PC-3 (cell line): Measurements from ENCODE around the gene ASPRV1. TPM values are rescaled to one million over a fixed set of nuclear protein-coding genes. Genes with fewer than 3 reads are reported as not detected.

Experiments used
- ATAC-seq: fragments of 200-7000 bp; cut with Tn5 transposase; 2 replicates; pipeline ENCODE4 v1.9.1; 2020; ENCODE audit warnings: mild to moderate bottlenecking, moderate library complexity
- BruUV-seq: library from RNA; stranded (reverse); fragments of 400-500 nt; replicated peaks from 2 replicates; lab custom pipeline; 2021; lab: Mats Ljungman, UMichigan
- CTCF ChIA-PET: fragments of 300-600 bp; sonication (Branson Sonifier 250); formaldehyde crosslinking; loops from one replicate; lab custom pipeline; 2022; ENCODE audit warnings: antibody characterized with exemption; lab: Charles Lee
- POLR2A ChIA-PET: fragments of 300-600 bp; sonication (Branson Sonifier 250); formaldehyde crosslinking; loops from one replicate; lab custom pipeline; 2022; ENCODE audit warnings: antibody characterized with exemption; ENCODE audit not compliant: unreplicated experiment; lab: Charles Lee
- DNase-seq: peaks from one replicate; pipeline ENCODE4 v3.0.0-alpha.2; 2015
- H2AFZ ChIP-seq: fragments of 300-600 bp; sonication (generic); 2 replicates; pipeline ENCODE4 v1.6.0; 2016; ENCODE audit warnings: antibody characterized with exemption, low read length
- H3F3A ChIP-seq: fragments of 300-600 bp; sonication (generic); one replicate; pipeline ENCODE4 v1.6.0; 2017; ENCODE audit warnings: antibody characterized with exemption, low read length, control low read depth, mild to moderate bottlenecking; ENCODE audit not compliant: unreplicated experiment
- H3K27ac ChIP-seq: fragments of 300-600 bp; sonication (generic); 2 replicates; pipeline ENCODE4 v1.5.1; 2016; ENCODE audit warnings: mild to moderate bottlenecking, low read length
- H3K27me3 ChIP-seq: fragments of 300-600 bp; sonication (generic); 2 replicates; pipeline ENCODE4 v1.6.1; 2016; ENCODE audit warnings: low read length, mixed read lengths
- H3K36me3 ChIP-seq: fragments of 300-600 bp; sonication (generic); 2 replicates; pipeline ENCODE4 v1.6.1; 2016; ENCODE audit warnings: low read depth, mixed run types, low read length, mixed read lengths
- H3K4me1 ChIP-seq: fragments of 300-600 bp; sonication (generic); 2 replicates; pipeline ENCODE4 v1.5.1; 2016; ENCODE audit warnings: low read length; ENCODE audit not compliant: insufficient read depth
- H3K4me2 ChIP-seq: fragments of 300-600 bp; sonication (generic); 2 replicates; pipeline ENCODE4 v1.6.0; 2016; ENCODE audit warnings: low read length
- H3K4me3 ChIP-seq: fragments of 300-600 bp; sonication (generic); 2 replicates; pipeline ENCODE4 v1.5.1; 2016; ENCODE audit warnings: mild to moderate bottlenecking, low read length, mixed read lengths
- H3K79me2 ChIP-seq: fragments of 300-600 bp; sonication (generic); 2 replicates; pipeline ENCODE4 v1.6.1; 2017; ENCODE audit warnings: low read length, mixed read lengths
- H3K9ac ChIP-seq: fragments of 300-600 bp; sonication (generic); 2 replicates; pipeline ENCODE4 v1.6.0; 2016; ENCODE audit warnings: mild to moderate bottlenecking, low read length
- H3K9me2 ChIP-seq: fragments of 300-600 bp; sonication (generic); replicated peaks from 2 replicates; pipeline ENCODE4 v1.6.1; 2016; ENCODE audit warnings: mixed run types, low read length, mixed read lengths
- H3K9me3 ChIP-seq: fragments of 300-600 bp; sonication (generic); 2 replicates; pipeline ENCODE4 v1.6.1; 2016; ENCODE audit warnings: low read length, mixed read lengths
- H4K20me1 ChIP-seq: fragments of 300-600 bp; sonication (generic); 2 replicates; pipeline ENCODE4 v1.6.1; 2016; ENCODE audit warnings: low read length, mixed read lengths
- EZH2 ChIP-seq: fragments of 300-600 bp; sonication (generic); IDR thresholded peaks from one replicate; pipeline ENCODE4 v1.6.1; 2017; ENCODE audit warnings: antibody characterized with exemption, mild to moderate bottlenecking, low read length; ENCODE audit not compliant: unreplicated experiment
- EZH2phosphoT487 ChIP-seq: fragments of 300-600 bp; sonication (generic); IDR thresholded peaks from 2 replicates; pipeline ENCODE4 v1.6.1; 2018; ENCODE audit warnings: mild to moderate bottlenecking, antibody characterized with exemption, low read length, borderline replicate concordance
- intact Hi-C: fragments of 100-400 bp; cut with micrococcal nuclease; formaldehyde crosslinking; loops from 2 replicates; pipeline ENCODE4 v1.9.0; 2023
- total RNA-seq: library from RNA; depleted of rRNA; stranded (reverse); fragments of >200 nt; gene quantifications from 2 replicates; pipeline ENCODE4 v1.2.3, GENCODE V29; 2014
- TF ChIP-seq, protein P1 (sequence below): fragments of 300-600 bp; sonication (generic); conservative IDR thresholded peaks from 2 replicates; pipeline ENCODE4 v1.5.1; 2017; ENCODE audit warnings: antibody characterized with exemption, low read depth, mild to moderate bottlenecking, low read length

Gene ASPRV1
- total RNA-seq, 1 experiment from 2014 or later = not detected

DNA sequence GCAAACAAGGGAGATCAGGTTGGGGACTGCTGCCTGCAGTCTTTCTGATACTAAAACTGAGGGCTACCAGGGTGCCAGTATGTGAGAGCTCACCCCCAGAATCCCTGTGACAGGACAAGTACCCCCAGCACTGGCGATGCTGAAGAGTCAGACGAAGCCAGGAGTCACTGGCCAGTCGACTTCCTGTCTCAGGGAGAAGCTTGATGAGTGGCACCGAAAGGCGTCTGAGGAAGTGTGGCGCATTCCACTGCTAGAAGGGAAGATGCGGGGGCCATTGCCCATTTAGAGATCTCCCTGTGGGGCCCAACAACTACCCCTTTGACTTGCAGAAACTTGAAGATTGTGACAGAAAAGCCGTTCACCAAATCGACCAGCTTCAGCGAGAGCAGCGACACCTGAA lies 24.5 kb downstream of the ASPRV1 start:
- BruUV-seq = no TSS peak

DNA sequence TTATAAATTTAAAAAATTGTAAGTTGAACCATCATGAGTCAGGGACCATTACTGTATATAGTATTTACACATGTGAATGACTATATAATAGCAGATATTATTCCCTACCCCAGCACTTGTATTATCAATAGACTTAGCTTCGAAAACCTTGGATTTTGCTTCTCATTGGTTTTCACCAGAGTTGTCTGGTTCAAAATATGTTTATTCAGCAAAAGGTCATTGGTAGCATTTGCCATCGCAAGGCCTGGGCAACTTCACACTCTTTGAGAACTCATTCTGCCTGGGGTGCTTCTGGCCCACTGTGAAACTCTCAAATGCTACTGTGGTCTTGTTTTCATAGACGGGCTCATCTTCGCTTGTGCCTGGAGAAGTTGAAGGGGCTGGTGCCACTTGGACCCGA lies 26.4 kb downstream of the ASPRV1 start:
- no peak for TF ChIP-seq EZH2
- TF ChIP-seq, protein P1, sequence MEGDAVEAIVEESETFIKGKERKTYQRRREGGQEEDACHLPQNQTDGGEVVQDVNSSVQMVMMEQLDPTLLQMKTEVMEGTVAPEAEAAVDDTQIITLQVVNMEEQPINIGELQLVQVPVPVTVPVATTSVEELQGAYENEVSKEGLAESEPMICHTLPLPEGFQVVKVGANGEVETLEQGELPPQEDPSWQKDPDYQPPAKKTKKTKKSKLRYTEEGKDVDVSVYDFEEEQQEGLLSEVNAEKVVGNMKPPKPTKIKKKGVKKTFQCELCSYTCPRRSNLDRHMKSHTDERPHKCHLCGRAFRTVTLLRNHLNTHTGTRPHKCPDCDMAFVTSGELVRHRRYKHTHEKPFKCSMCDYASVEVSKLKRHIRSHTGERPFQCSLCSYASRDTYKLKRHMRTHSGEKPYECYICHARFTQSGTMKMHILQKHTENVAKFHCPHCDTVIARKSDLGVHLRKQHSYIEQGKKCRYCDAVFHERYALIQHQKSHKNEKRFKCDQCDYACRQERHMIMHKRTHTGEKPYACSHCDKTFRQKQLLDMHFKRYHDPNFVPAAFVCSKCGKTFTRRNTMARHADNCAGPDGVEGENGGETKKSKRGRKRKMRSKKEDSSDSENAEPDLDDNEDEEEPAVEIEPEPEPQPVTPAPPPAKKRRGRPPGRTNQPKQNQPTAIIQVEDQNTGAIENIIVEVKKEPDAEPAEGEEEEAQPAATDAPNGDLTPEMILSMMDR = no peak
- TF ChIP-seq EZH2phosphoT487 = no peak
- H2AFZ ChIP-seq = no peak overlapping the region
- H3F3A ChIP-seq = peaks cover 3% of the 10 kb centered on the region
- no TSS peak for BruUV-seq
- peaks cover 27% of the 10 kb centered on the region for H3K36me3 ChIP-seq
- H3K27me3 ChIP-seq = no peaks in the 10 kb centered on the region
- no peak for ATAC-seq
- H3K4me3 ChIP-seq = no peak overlapping the region
- intact Hi-C loops = no loop called here
- no peaks in the 10 kb centered on the region for H4K20me1 ChIP-seq
- no peaks in the 10 kb centered on the region for H3K9me3 ChIP-seq
- H3K79me2 ChIP-seq = no peaks in the 10 kb centered on the region
- POLR2A ChIA-PET = no interaction called here
- CTCF ChIA-PET = no interaction called here
- peak overlapping the region; percentile 73; the same call in 1 of the 2 replicates for H3K9ac ChIP-seq
- H3K4me2 ChIP-seq = peak overlapping the region; percentile 77
- peaks cover 40% of the 10 kb centered on the region for H3K4me1 ChIP-seq
- no peak for DNase-seq
- H3K9me2 ChIP-seq = no peaks in the 10 kb centered on the region
- H3K27ac ChIP-seq = peak overlapping the region; percentile 93

More for the DNA sequence above, 24.5 kb downstream of the ASPRV1 start:
- no peak for ATAC-seq
- peaks cover 33% of the 10 kb centered on the region for H3K4me1 ChIP-seq
- no peaks in the 10 kb centered on the region for H3K9me3 ChIP-seq
- H3K9me2 ChIP-seq = no peaks in the 10 kb centered on the region
- intact Hi-C loops = no loop called here
- no peak overlapping the region for H3K4me2 ChIP-seq
- no peaks in the 10 kb centered on the region for H4K20me1 ChIP-seq
- no peak overlapping the region for H3K9ac ChIP-seq
- DNase-seq = no peak
- H3F3A ChIP-seq = peaks cover 3% of the 10 kb centered on the region
- H3K4me3 ChIP-seq = no peak overlapping the region
- no peaks in the 10 kb centered on the region for H3K79me2 ChIP-seq
- CTCF ChIA-PET = no interaction called here
- TF ChIP-seq, protein P1 = no peak
- TF ChIP-seq EZH2phosphoT487 = no peak
- TF ChIP-seq EZH2 = no peak
- POLR2A ChIA-PET = no interaction called here
- no peak overlapping the region for H2AFZ ChIP-seq
- H3K27ac ChIP-seq = no peak overlapping the region
- peaks cover 27% of the 10 kb centered on the region for H3K36me3 ChIP-seq
- H3K27me3 ChIP-seq = no peaks in the 10 kb centered on the region

- Histone ChIP-seq H3K79me2 (no peaks in the 10 kb centered on the region), H3K4me2 (peak overlapping the region; percentile 77), H3K9me2 (no peaks in the 10 kb centered on the region), H3K27ac (peak overlapping the region; percentile 93), H3K9ac (peak overlapping the region; percentile 73), H3K4me1 (peaks cover 40% of the 10 kb centered on the region), H3K27me3 (no peaks in the 10 kb centered on the region), H2AFZ (no peak overlapping the region), H3K4me3 (peak overlapping the region; percentile 12; the same call in 1 of the 2 replicates), H3F3A (peaks cover 3% of the 10 kb centered on the region), H4K20me1 (no peaks in the 10 kb centered on the region), H3K9me3 (no peaks in the 10 kb centered on the region), H3K36me3 (peaks cover 22% of the 10 kb centered on the region)
- no peak for DNase-seq
- intact Hi-C loops = loop anchor here (5.0 kb wide), 2 partner anchors 53 to 148 kb away; no protein-coding TSS in a partner anchor
- no peak for TF ChIP-seq EZH2
- TF ChIP-seq EZH2phosphoT487 = no peak
- TF ChIP-seq, protein P1 = no peak
- POLR2A ChIA-PET = interaction anchor here (1.8 kb wide), 1 partner anchor 20 kb away, joined by 6 read pairs; no protein-coding TSS in a partner anchor
- CTCF ChIA-PET = no interaction called here
- BruUV-seq = no TSS peak
- no peak for ATAC-seq
Observed at GRCh38 chr2:69934614-69934908, 26.9 kb downstream of the ASPRV1 start.
